ENCODE data around the gene TERT.

The TERT gene

GRCh38 chr5:1319436-1320256 is 24.8 kb upstream of the TERT start:
- no peak for FAIRE-seq
- DNase-seq (ENCODE audit: low spot score) = no peak

GRCh38 chr5:1318659-1319251 is 23.9 kb upstream of the TERT start:
- FAIRE-seq = no peak

GRCh38 chr5:1317921-1318565 is 23.2 kb upstream of the TERT start:
- FAIRE-seq = no peak
- DNase-seq (ENCODE audit: low spot score) = no peak

More at GRCh38 chr5:1318659-1319251, 23.9 kb upstream of the TERT start:
- no peak for DNase-seq (ENCODE audit: low spot score)

GRCh38 chr5:1316588-1317340 is 21.9 kb upstream of the TERT start:
- FAIRE-seq = no peak

GRCh38 chr5:1315709-1316587 is 21.1 kb upstream of the TERT start:
- FAIRE-seq = no peak
- DNase-seq (ENCODE audit: low spot score) = no peak

More at GRCh38 chr5:1316588-1317340, 21.9 kb upstream of the TERT start:
- DNase-seq (ENCODE audit: low spot score) = no peak

- no peak for DNase-seq (ENCODE audit: low spot score)
- no peak for FAIRE-seq
Observed at GRCh38 chr5:1315018-1315708, 20.3 kb upstream of the TERT start.

GRCh38 chr5:1314564-1314982 is 19.7 kb upstream of the TERT start:
- no peak for FAIRE-seq

GRCh38 chr5:1312993-1313833 is 18.3 kb upstream of the TERT start:
- no peak for FAIRE-seq
- DNase-seq (ENCODE audit: low spot score) = no peak

More at GRCh38 chr5:1314564-1314982, 19.7 kb upstream of the TERT start:
- no peak for DNase-seq (ENCODE audit: low spot score)

- FAIRE-seq (no peak), DNase-seq (ENCODE audit: low spot score) (no peak)
Observed at GRCh38 chr5:1312206-1312605, 17.3 kb upstream of the TERT start.

- DNase-seq (ENCODE audit: low spot score) (no peak), FAIRE-seq (no peak)
Observed at GRCh38 chr5:1311439-1312055, 16.7 kb upstream of the TERT start.

- no peak for FAIRE-seq
- no peak for DNase-seq (ENCODE audit: low spot score)
Observed at GRCh38 chr5:1310118-1310517, 15.2 kb upstream of the TERT start.

GRCh38 chr5:1304033-1304432 is 9.2 kb upstream of the TERT start:
- no peak for DNase-seq (ENCODE audit: low spot score)
- no peak for FAIRE-seq

- FAIRE-seq (no peak), DNase-seq (ENCODE audit: low spot score) (no peak)
Observed at GRCh38 chr5:1302258-1302657, 7.4 kb upstream of the TERT start.

GRCh38 chr5:1300581-1301083 is 5.8 kb upstream of the TERT start:
- DNase-seq (ENCODE audit: low spot score) (no peak), FAIRE-seq (no peak)

- DNase-seq (ENCODE audit: low spot score) = no peak
- no peak for FAIRE-seq
Observed at GRCh38 chr5:1299961-1300360, 5.1 kb upstream of the TERT start.

- DNase-seq (ENCODE audit: low spot score) = no peak
- FAIRE-seq = no peak
Observed at GRCh38 chr5:1299511-1299850, 4.6 kb upstream of the TERT start.

- DNase-seq (ENCODE audit: low spot score) (no peak), FAIRE-seq (no peak)
Observed at GRCh38 chr5:1298723-1299510, 4.0 kb upstream of the TERT start.

- FAIRE-seq = no peak
- no peak for DNase-seq (ENCODE audit: low spot score)
Observed at GRCh38 chr5:1298067-1298551, 3.2 kb upstream of the TERT start.

Measured in RCC 7860 (cell line).